ENCODE data around the gene DEFB108B. TPM values are rescaled to one million over a fixed set of nuclear protein-coding genes. Genes with fewer than 3 reads are reported as not detected.
"Not testable (repeated sequence)": the region's sequence is repeated elsewhere in the genome, so short reads cannot be mapped to it uniquely, and the experiment has no call there.

Gene DEFB108B
- polyA plus RNA-seq, 10 donors = not detected

DNA sequence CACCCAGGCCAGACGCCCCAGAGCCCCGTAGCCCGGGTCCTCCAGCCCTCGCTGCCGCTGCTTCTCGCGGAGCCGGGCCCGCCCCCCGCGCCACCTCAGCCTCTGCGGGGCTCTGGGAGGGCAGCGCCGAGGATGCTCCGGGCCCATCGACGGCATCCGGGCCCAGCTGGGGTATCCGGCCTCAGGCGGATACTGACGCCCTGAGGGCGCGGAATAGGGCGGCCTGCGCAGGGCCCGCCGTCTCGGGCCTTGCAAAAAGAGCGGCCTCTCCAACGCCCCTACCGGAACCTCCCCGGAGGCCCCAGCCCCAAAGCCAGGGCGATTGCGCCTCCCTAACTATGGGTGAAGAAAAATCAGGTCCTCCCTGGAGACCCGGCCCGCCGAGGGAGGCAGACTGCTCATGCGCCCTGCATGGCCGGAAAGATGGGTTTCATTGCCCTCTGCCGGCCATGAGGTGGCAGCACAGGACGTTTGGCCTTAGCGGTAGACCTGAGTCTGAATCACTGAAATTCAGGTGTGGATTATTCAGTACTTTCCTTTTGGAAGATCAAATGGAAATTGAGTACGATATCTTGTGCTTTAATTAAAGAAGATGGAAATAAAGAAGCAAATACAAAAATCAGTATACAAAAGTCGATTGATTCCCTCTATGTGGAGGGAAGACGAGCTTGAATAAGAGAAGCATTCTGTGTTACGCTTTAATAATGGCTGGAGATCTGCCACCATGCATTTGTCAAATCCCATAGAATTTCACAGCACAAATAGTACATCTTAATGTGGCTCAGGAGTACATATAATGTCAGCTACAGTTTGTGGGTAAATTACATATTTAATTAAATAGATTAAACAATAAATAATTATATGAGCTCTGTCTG, 19.3 kb upstream of the DEFB108B start:
- peak; percentile 54 to 85 (median 60) for DNase-seq

DNA sequence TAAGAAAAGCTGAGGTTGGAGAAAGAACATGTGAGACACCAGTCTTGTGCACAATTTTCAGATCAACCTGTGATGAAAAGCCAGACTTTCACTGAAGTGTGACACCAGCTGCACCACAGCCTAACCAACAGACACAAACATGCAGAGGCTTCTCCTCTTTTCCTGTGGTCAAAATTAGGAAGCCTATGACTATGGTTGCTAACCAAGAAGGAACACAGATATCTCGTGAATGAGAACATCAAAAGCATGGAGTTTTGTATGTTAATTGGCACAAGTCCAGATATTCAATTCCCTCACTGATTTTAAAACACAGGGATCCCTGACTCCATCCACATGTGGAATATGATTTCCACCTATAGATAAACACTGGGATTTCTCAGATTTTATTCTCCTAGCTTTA, 11.5 kb upstream of the DEFB108B start:
- DNase-seq = not testable (repeated sequence)

- DNase-seq = not testable (repeated sequence)
Measured at GRCh38 chr11:71829247-71829646, 3.8 kb upstream of the DEFB108B start.

- DNase-seq = not testable (repeated sequence)
Measured at GRCh38 chr11:71829686-71830085, 3.3 kb upstream of the DEFB108B start.

DNA sequence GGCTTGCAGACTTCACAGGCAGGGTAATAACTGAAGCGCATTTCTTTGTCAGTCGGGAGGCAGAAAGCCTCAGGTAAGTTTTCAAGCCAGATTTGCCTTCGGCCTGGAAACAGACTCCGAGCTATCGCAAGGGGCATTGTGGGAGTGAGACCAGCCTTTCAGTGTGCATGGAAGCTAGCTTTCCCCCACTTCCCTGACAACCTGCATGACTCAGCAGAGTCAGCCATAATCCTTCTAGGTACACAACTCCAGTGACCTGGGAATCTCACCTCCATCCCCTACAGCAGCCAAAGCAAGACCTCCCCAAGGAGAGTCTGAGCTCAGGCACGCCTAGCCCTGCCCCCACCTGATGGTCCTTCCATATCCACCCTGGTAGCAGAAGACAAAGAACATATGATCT, 9.7 kb downstream of the DEFB108B start:
- DNase-seq = not testable (repeated sequence)

- not testable (repeated sequence) for DNase-seq
Measured at GRCh38 chr11:71843355-71843754, 10.4 kb downstream of the DEFB108B start.

DNA sequence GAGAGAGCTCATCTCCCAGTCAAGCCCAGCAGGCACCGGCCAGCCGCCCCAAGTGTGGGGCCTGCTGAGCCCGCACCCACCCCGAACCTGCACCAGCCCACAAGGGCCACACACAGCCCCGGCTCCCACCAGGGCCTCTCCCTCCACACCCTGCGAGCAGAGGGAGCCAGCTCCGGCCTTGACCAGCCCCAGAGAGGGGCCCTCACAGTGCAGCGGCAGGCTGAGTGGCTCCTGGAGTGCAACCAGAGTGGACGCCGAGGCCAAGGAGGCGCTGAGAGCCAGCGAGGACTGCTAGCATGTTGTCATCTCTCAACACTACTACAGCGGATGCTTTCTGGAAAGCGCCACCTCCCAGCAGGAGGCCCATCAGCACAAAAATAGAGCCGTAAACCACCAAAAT, 10.9 kb downstream of the DEFB108B start:
- no peak for DNase-seq

- DNase-seq = not testable (repeated sequence)
Measured at GRCh38 chr11:71853895-71854294, 20.9 kb downstream of the DEFB108B start.

GRCh38 chr11:71855880-71856279, 22.9 kb downstream of the DEFB108B start:
- not testable (repeated sequence) for DNase-seq

GRCh38 chr11:71860835-71861234, 27.8 kb downstream of the DEFB108B start:
- DNase-seq = not testable (repeated sequence)

DNA sequence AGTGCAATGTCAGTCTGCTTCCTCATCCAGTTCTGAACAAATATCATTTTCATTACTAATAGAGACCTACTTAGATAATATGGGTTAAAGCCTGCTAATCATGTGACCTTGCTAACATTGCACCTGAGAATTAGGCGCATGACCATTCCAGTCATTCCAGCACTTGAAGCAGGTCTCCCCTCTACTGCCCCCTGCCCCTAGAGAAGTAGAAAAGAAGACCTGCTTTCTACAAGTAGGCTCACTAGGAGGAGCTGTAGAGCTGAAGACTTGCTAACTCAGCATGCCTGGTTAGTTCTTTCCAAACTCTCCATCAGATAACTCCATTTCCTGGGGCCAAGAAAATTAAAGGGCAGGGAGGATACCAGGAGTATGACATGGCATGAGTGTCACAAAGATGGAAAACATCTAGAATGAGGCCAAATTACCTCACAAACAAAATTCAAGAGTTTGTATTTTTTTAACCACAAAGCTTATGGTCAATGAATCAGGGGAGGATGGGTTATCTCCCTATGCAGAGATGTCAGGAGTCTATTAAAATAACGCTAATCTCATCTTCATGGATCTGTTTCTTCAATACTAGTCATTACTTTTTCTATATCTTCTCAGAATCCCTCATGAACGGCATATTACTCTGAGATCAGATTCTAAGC, 31.1 kb downstream of the DEFB108B start:
- DNase-seq = peak; percentile 5 to 26 (median 17)

GRCh38 chr11:71867209-71867608, 34.2 kb downstream of the DEFB108B start:
- DNase-seq = not testable (repeated sequence)

DNA sequence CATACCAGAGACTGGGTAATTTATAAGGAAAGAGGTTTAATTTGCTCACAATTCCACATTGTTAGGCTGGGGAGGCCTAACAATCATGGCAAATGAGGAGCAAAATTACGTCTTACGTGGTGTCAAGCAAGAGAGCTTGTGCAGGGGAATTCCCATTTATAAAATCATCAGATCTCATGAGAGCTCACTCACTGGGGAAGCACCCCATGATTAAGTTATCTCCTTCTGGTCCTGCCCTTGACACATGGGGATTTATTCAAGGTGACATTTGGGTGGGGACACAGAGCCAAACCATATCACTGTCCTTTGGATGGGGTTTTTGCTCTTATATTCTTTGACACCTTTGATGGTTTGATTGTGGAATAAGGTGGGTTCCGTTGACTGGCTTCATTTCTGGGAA, 36.9 kb downstream of the DEFB108B start:
- DNase-seq = not testable (repeated sequence)

GRCh38 chr11:71870661-71871060, 37.7 kb downstream of the DEFB108B start:
- not testable (repeated sequence) for DNase-seq

DNA sequence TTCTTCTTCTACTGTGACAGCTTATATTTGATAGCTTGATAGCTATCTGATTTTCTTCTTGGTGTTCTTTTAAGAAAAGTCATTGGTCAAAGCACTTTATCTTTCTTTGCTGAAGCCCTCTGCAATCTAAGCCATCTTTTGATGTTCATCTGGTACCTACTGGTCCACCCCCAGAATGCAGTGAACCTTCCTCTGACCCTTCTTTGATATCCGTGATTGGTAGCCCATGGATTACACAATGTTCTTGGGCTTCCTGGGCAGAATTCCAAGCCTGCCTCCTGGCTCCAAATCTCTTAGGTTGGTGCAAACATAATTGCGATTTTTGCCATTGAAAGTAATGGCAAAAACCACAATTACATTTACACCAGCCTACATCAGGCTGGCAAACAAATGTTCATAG, 43.3 kb downstream of the DEFB108B start:
- not testable (repeated sequence) for DNase-seq

GRCh38 chr11:71878059-71878458, 45.1 kb downstream of the DEFB108B start, which contains the start of gene DEFB131B:
Gene DEFB131B (plus strand): TSS chr11:71878453. CDS start chr11:71878453, 0 bp downstream.
- DNase-seq = not testable (repeated sequence)

DNA sequence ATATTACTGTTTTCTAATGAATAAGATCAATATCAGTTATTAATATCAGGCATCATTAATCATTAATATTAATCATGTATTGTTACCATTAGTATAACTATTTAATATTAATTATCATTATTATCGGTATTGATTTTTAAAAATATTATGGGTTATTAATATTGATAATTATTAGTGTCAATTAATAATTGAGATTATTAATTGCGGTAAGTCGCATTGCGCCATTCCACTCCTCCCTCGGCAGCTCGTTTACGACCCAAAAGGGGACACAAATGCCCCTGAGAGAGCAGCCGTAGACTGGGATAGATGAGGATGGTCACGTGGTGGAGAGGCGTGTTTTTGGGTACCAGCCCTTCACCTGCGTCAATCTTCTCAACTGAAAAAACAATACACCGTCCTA, 52.8 kb downstream of the DEFB108B start:
- DNase-seq = not testable (repeated sequence)

Other genes with a start within 250 kb of the DEFB108B start
- 1 to 10 TPM in 2 of 10 donors, not detected in 8; 1.3 to 2.2 TPM for gene DEFB131B, start 45.3 kb downstream of the DEFB108B start, polyA plus RNA-seq (ENCODE audit: insufficient read length in 10 of 10)
- 1 to 10 TPM; 1.9 to 3.9 (median 2.9) TPM for gene XNDC1N, start 95.4 kb downstream of the DEFB108B start, polyA plus RNA-seq (ENCODE audit: insufficient read length in 10 of 10)
- 10 to 100 TPM; 24.1 to 33.1 (median 27.5) TPM for gene RNF121, start 95.8 kb downstream of the DEFB108B start, polyA plus RNA-seq (ENCODE audit: insufficient read length in 10 of 10)
- gene IL18BP, start 165.7 kb downstream of the DEFB108B start, polyA plus RNA-seq (ENCODE audit: insufficient read length in 10 of 10) = 10 to 100 TPM in 2 of 10 donors, 1 to 10 TPM in 8; 4.3 to 11.5 (median 6.9) TPM
- gene NUMA1, start 247.3 kb downstream of the DEFB108B start, polyA plus RNA-seq (ENCODE audit: insufficient read length in 10 of 10) = 100 to 1,000 TPM; 135 to 197 (median 155) TPM
- gene LRRC51, start 247.7 kb downstream of the DEFB108B start, polyA plus RNA-seq (ENCODE audit: insufficient read length in 10 of 10) = 10 to 100 TPM in 2 of 10 donors, 1 to 10 TPM in 8; 4.7 to 10.4 (median 6.8) TPM

All from muscle of back (tissue), 11 donors.